COLO829 (cell line): Measurements from ENCODE around the gene ADAMTS7.
A peak's percentile ranks its signal among the peaks of the same experiment; 100 is the strongest.
"Not testable (repeated sequence)": the region's sequence is repeated elsewhere in the genome, so short reads cannot be mapped to it uniquely, and the experiment has no call there.

Experiments
- DNase-seq: peaks from one replicate; pipeline ENCODE4 v3.0.0; 2012; ENCODE audit warnings: low spot score

ADAMTS7 gene

DNA sequence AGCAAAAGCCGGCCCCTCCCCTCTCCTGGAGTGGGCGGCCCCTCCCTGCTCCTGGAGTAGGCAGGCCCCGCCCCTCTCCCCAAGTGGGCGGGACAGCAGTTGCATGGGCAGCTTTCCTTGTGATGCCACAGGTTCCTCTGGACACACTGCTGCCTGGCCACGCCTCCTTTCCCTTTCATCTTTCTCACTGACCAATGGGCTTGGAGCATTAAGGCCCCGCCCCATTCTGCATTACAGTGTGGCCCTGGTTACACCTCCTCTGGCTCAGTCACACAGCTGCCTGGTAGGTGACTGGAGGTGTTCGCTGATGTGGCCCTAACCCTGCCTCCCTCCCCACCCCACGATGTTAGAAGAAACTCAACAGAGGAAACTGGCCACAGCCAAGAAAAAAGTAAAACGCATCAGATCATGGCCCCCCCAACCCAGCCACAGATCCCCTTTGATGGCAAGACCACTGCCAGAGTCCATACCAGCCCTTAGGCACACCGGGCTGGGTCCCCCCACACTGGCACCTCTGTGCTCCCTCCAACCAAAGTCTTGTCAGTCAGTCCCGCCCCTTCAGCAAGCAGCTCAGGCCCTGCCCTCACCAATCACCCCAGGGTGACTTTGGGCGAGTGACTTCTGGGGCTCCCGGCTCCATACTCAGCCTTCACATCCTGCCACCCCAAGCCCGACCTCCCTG, 84.3 kb downstream of the ADAMTS7 start:
- no peak for DNase-seq

DNA sequence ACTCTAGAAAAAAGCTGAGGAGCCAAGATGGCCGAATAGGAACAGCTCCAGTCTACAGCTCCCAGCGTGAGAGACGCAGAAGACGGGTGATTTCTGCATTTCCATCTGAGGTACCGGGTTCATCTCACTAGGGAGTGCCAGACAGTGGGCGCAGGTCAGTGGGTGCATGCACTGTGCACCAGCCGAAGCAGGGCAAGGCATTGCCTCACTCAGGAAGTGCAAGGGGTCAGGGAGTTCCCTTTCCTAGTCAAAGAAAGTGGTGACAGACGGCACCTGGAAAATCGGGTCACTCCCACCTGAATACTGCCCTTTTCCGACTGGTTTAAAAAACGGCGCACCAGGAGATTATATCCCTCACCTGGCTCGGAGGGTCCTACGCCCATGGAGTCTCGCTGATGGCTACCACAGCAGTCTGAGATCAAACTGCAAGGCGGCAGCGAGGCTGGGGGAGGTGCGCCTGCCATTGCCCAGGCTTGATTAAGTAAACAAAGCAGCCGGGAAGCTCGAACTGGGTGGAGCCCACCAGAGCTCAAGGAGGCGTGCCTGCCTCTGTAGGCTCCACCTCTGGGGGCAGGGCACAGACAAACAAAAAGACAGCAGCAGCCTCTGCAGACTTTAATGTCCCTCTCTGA, 91.3 kb downstream of the ADAMTS7 start:
- not testable (repeated sequence) for DNase-seq

GRCh38 chr15:78718837-78719236, 92.4 kb downstream of the ADAMTS7 start:
- no peak for DNase-seq

GRCh38 chr15:78717956-78718656, 93.2 kb downstream of the ADAMTS7 start:
- DNase-seq, result no peak

- DNase-seq, result peak; percentile 24
Measured at GRCh38 chr15:78716651-78717050, 94.6 kb downstream of the ADAMTS7 start.

DNA sequence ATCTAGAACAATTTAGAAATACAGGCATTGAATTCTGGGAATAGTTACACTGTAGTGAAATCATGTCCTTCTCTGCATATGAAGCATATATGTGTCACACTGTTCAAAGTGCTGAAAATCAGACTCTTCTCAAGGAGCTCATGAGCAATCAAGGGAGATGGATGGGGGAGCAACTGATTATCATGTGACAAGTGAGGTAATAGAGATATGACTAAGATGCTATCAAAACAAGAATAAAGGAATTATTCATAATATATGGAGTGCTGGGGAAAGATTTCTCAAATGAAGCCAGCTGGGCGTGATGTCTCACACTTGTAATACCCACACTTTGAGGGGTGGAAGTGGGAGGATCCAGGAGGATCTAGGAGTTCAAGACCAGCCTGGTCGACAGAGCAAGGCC, 95.3 kb downstream of the ADAMTS7 start:
- DNase-seq, result peak; percentile 43

- DNase-seq, result no peak
Measured at GRCh38 chr15:78715434-78715833, 95.8 kb downstream of the ADAMTS7 start.

DNA sequence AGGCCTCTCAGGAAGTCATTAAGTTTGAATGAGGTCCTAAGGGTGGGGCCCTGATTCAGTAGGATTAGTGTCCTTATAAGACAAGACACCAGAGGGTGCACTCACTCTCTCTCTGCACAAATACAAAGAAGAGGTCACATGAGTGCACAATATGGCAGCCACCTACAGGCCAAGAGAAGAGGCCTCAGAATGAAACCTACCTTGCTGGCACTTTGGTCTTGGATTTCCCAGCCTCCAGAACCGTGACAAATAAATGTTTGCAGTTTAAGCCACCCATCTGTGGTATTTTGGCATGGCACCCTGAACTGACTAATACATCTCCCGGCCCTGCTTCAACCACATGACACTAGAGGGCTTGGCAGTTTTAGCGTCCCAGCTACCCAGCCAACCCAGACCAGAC, 96.4 kb downstream of the ADAMTS7 start:
- no peak for DNase-seq

DNA sequence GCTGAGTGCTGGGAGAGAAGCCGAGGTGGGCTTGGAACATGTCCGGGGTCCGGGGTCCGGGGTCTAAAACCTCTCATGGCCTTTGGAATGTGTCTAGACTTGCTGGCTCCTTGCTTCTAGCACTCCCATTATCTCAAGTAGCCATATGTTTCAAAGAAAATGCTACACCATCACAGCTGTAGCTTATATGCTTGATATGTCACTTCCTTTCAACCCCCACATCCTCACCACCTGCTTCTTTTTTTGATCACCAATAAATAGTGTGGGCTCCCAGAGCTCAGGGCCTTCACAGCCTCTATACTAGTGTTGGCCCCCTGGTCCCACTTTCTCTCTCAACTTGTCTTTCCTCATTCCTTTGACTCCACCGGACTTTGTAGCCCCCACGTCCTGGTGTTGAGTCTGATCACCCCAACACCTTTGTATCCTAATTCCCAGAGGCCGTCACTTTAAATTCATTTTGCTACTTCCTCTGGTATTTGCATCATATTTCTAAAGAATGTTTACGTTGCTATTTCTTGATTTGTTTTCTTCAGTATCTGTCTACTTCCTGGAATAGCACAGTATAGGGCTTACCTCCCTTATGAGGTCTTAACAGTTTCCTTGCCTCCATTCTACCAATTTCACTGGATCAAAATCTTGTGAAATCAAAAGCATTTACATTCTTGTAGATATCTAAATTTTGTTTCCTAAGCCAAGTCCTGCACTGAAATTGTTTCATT, 98.3 kb downstream of the ADAMTS7 start:
- DNase-seq, result no peak

DNA sequence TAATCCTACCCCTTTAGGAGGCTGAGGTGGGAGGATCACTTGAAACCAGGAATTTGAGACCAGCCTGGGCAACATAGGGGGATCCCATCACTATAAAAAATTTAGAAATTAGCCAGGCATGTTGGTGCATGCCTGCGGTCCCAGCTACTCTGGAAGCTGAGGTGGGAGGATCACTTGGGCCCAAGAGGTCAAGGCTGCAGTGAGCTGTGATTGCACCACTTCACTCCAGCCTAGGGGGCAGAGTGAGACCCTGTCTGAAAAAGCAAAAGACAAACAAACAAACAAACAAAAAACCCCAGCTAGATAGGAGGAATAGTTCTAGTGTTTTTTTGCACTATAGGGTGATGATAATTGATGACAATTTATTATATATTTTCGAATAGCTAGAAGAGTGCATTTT, 99.6 kb downstream of the ADAMTS7 start:
- no peak for DNase-seq

DNA sequence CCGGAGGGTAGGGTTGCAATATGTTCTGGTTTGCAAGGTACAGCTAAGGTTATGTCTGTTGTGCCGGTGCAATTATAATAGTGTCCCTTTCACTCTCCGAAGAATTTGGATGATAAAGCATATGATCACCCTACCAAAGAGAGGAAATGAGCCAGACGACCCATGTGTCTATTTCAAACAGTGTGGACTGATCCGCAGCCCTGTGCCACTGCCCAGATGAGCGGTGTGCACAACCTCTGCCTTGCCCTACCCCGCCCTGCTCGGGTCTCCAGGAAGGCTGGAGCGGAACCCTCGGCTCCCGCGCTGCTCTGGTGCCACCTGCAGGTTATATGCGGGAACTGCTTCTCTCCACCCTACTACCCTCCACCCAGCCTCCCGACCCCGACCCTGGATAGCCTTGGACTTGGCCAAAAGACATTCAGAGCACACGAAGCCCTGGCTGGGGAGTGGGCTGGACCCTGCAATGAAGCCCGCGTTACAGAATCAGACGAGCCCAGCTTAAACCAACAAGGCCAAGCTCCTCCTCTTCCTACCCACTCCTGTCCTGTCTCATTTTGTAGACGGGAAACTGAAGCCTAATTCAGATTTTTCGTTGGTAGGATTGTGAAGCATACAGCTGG, 101.9 kb downstream of the ADAMTS7 start:
- peak; percentile 31 for DNase-seq
